Endodermal cell (in vitro differentiated cells): ENCODE results near the gene GLIPR1L1. TPM values are rescaled to one million over a fixed set of nuclear protein-coding genes. Genes with fewer than 3 reads are reported as not detected.

Experiments
- DNase-seq: peaks from one replicate; pipeline ENCODE4 v3.0.0-alpha.2; 2017
- H3K27ac ChIP-seq: 2 replicates; pipeline ENCODE4 v1.5.1; 2013; ENCODE audit warnings: mild to moderate bottlenecking, low read depth, low read length, moderate library complexity
- H3K27me3 ChIP-seq: 2 replicates; pipeline ENCODE4 v1.6.1; 2013; ENCODE audit warnings: mild to moderate bottlenecking, low read length, moderate library complexity; ENCODE audit not compliant: insufficient read depth, control insufficient read depth, poor library complexity, severe bottlenecking
- H3K36me3 ChIP-seq: 2 replicates; pipeline ENCODE4 v1.7.0; 2013; ENCODE audit warnings: mild to moderate bottlenecking, low read length, moderate library complexity; ENCODE audit not compliant: control insufficient read depth, insufficient read depth
- H3K4me1 ChIP-seq: one replicate; pipeline ENCODE4 v1.7.0; 2013; ENCODE audit warnings: low read length; ENCODE audit not compliant: control insufficient read depth, insufficient read depth
- H3K4me3 ChIP-seq: 2 replicates; pipeline ENCODE4 v1.5.1; 2013; ENCODE audit warnings: mild to moderate bottlenecking, low read length, moderate library complexity
- H3K9ac ChIP-seq: 2 replicates; pipeline ENCODE4 v1.6.1; 2013; ENCODE audit warnings: mild to moderate bottlenecking, low read length, moderate library complexity; ENCODE audit not compliant: poor library complexity, severe bottlenecking; ENCODE audit errors: extremely low read depth
- H3K9me3 ChIP-seq: 2 replicates; pipeline ENCODE4 v1.6.1; 2013; ENCODE audit warnings: mild to moderate bottlenecking, low read length, moderate library complexity; ENCODE audit not compliant: control insufficient read depth
- H3K27ac Mint-ChIP-seq: 2 replicates; pipeline ENCODE4 v1.8.0; 2020; ENCODE audit warnings: mixed read lengths
- H3K27me3 Mint-ChIP-seq: 2 replicates; pipeline ENCODE4 v1.8.0; 2021; ENCODE audit warnings: mild to moderate bottlenecking, mixed read lengths; ENCODE audit not compliant: insufficient read depth
- H3K36me3 Mint-ChIP-seq: 2 replicates; pipeline ENCODE4 v1.8.0; 2020; ENCODE audit warnings: low read depth, mixed read lengths
- H3K4me1 Mint-ChIP-seq: 2 replicates; pipeline ENCODE4 v1.8.0; 2020; ENCODE audit warnings: mixed read lengths
- H3K4me3 Mint-ChIP-seq: 2 replicates; pipeline ENCODE4 v1.8.0; 2020; ENCODE audit warnings: mild to moderate bottlenecking, moderate library complexity, mixed read lengths
- H3K9me3 Mint-ChIP-seq: 2 replicates; pipeline ENCODE4 v1.8.0; 2020; ENCODE audit warnings: mild to moderate bottlenecking, mixed read lengths
- WGBS, 2 experiments: methylation state at CpG; one replicate each; pipeline versions ENCODE4 v1.1.5 to v1.1.7; 2013; ENCODE audit warnings: missing lambda C conversion rate in 2 of 2, mixed read lengths in 1 of 2; ENCODE audit not compliant: insufficient coverage in 1 of 2, insufficient read length in 1 of 2; 5-methylcytosine and 5-hydroxymethylcytosine counted together
- total RNA-seq, 2 donors: library from RNA; stranded (reverse); fragmentation: NEBNext Ultra II Directional in 1 of 2; extraction: Animal tissue kit (Norgen Biotek cat#: 25700) in 1 of 2; gene quantifications; 2 replicates in 1 of 2; 3 replicates in 1 of 2; pipeline ENCODE4 v1.2.1, GENCODE V29; 2021
- TF ChIP-seq, protein P1 (sequence below): fragments of 200-600 bp; sonication (generic); conservative IDR thresholded peaks from 2 replicates; pipeline ENCODE4 v1.5.0; 2021; ENCODE audit warnings: antibody characterized with exemption, mild to moderate bottlenecking

GLIPR1L1 gene
- total RNA-seq, 2 donors from 2014 or later, result 1.3 TPM; not detected in 1

DNA sequence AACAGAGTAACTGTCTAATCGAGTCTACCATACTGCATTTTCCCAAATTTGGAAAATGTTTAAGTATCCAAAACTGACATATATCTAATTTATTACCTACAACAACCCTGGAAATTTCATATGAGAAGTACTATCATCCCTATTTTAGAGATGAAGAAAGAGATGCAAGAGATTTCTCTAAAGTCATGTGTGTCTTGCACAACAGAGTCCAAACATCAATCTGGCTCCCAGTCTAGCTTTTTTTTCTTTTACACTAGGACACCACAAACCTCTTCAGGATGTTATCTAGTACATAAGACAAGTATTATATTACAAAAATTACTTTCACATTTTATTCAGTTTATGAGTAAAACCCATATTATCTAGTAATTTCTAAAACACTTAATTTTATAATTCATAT lies 43.5 kb upstream of the GLIPR1L1 start:
- Histone ChIP-seq H3K27ac (no peak overlapping the region), H3K9ac (no peak overlapping the region), H3K27me3 (peaks cover 16% of the 10 kb centered on the region), H3K4me1 (no peaks in the 10 kb centered on the region), H3K4me3 (no peak overlapping the region), H3K36me3 (no peaks in the 10 kb centered on the region), H3K9me3 (no peaks in the 10 kb centered on the region)
- Mint-ChIP-seq H3K27me3 (peaks cover 23% of the 10 kb centered on the region), H3K9me3 (no peaks in the 10 kb centered on the region), H3K27ac (no peak overlapping the region), H3K36me3 (no peaks in the 10 kb centered on the region), H3K4me3 (no peak overlapping the region), H3K4me1 (peaks cover 9% of the 10 kb centered on the region)
- TF ChIP-seq, protein P1, sequence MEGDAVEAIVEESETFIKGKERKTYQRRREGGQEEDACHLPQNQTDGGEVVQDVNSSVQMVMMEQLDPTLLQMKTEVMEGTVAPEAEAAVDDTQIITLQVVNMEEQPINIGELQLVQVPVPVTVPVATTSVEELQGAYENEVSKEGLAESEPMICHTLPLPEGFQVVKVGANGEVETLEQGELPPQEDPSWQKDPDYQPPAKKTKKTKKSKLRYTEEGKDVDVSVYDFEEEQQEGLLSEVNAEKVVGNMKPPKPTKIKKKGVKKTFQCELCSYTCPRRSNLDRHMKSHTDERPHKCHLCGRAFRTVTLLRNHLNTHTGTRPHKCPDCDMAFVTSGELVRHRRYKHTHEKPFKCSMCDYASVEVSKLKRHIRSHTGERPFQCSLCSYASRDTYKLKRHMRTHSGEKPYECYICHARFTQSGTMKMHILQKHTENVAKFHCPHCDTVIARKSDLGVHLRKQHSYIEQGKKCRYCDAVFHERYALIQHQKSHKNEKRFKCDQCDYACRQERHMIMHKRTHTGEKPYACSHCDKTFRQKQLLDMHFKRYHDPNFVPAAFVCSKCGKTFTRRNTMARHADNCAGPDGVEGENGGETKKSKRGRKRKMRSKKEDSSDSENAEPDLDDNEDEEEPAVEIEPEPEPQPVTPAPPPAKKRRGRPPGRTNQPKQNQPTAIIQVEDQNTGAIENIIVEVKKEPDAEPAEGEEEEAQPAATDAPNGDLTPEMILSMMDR, result no peak
- 92 to 100% methylated on average over 1 of the region's 1 CpG for WGBS, 2 experiments
- DNase-seq, result no peak

DNA sequence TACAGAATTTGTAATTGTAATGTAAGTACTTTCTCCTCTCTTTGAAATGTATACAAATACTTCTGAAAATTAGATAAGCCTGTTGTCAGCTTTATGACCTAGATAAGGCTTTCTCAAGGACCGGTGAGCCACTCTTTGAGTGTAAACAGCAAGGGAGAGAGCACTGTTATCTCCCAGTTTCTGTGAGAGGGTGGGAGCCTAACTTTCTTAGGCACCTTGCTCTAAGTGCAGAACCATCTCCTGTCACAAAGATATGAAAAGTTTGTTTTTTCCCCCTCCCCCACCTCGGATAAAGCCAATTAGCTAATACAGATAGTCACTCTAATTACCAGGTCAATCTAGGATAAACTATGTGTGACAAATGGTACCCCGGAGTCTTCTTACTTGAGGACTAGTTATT lies 40.1 kb upstream of the GLIPR1L1 start:
- no peaks in the 10 kb centered on the region for H3K36me3 Mint-ChIP-seq
- no peak for DNase-seq
- TF ChIP-seq, protein P1, result no peak
- H3K9me3 ChIP-seq, result no peaks in the 10 kb centered on the region
- H3K27me3 Mint-ChIP-seq, result peaks cover 44% of the 10 kb centered on the region
- H3K9me3 Mint-ChIP-seq, result no peaks in the 10 kb centered on the region
- peaks cover 9% of the 10 kb centered on the region for H3K4me1 Mint-ChIP-seq
- no peak overlapping the region for H3K27ac Mint-ChIP-seq
- WGBS, 2 experiments, result 18 to 42% methylated on average over 2 to 3 of the region's 3 CpGs
- H3K4me1 ChIP-seq, result no peaks in the 10 kb centered on the region
- no peaks in the 10 kb centered on the region for H3K36me3 ChIP-seq
- no peak overlapping the region for H3K27ac ChIP-seq
- H3K4me3 Mint-ChIP-seq, result no peak overlapping the region
- no peak overlapping the region for H3K9ac ChIP-seq
- no peak overlapping the region for H3K4me3 ChIP-seq
- H3K27me3 ChIP-seq, result peaks cover 45% of the 10 kb centered on the region

DNA sequence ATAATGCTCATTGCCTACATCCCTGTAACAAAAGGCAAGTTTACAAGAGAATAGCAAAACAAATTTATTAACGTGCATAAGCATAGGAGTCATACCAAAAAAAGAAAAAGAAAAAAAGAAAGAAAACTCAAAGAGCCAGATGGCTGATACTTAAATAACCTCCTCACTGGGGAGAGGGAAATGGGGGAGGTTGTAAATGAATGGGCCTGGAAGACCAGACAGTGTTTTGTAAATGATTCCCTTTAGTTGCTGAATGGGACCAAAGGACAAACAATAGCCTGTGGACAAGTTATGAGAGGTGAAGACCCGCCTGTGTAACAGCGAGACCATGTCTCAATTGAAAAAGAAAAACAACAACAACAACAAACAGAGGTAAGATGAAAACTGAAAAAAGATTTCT lies 39.7 kb upstream of the GLIPR1L1 start:
- peaks cover 44% of the 10 kb centered on the region for H3K27me3 Mint-ChIP-seq
- DNase-seq, result no peak
- TF ChIP-seq, protein P1, result no peak
- peaks cover 9% of the 10 kb centered on the region for H3K4me1 Mint-ChIP-seq
- H3K4me3 ChIP-seq, result no peak overlapping the region
- H3K9me3 ChIP-seq, result no peaks in the 10 kb centered on the region
- H3K36me3 ChIP-seq, result no peaks in the 10 kb centered on the region
- H3K9ac ChIP-seq, result no peak overlapping the region
- no peak overlapping the region for H3K27ac Mint-ChIP-seq
- WGBS, 2 experiments, result 50% methylated on average over 1 of the region's 3 CpGs; no CpG with 5 or more reads in 1 of the 2 experiments
- peaks cover 45% of the 10 kb centered on the region for H3K27me3 ChIP-seq
- H3K4me1 ChIP-seq, result no peaks in the 10 kb centered on the region
- H3K36me3 Mint-ChIP-seq, result no peaks in the 10 kb centered on the region
- H3K4me3 Mint-ChIP-seq, result no peak overlapping the region
- H3K27ac ChIP-seq, result no peak overlapping the region
- no peaks in the 10 kb centered on the region for H3K9me3 Mint-ChIP-seq
